Activated T-helper 1 cell treated with anti-CD3 and anti-CD28 coated beads, Interleukin-2, amount 50 U/mL, for 16 hours (primary cell): Measurements from ENCODE around the gene NDUFS6.

Source experiments
- DNase-seq, 2 donors: peaks; one replicate each; pipeline ENCODE4 v3.0.0-alpha.2; 2020; ENCODE audit warnings: low read depth in 1 of 2, low spot score in 1 of 2

The NDUFS6 gene

DNA sequence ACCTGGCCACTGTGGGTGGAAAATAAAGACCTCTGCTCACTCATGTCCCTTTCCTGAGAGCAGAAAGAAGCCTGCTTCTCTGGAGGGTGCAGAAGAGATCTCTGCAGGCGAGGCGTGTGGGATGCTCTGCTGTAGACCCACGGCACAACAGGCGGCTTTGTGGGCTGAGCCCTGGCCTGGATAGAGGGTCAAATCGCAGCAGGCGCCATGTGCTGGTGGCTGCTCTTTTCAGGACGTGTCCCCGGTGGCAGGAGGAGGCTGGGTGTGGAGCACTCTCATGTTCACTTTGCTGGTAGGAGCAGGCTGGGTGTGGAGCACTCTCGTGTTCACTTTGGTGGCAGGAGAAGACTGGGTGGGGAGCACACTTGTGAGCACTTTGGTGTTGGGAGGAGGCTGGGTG is 46.4 kb downstream of the NDUFS6 start:
- DNase-seq = no peak

DNA sequence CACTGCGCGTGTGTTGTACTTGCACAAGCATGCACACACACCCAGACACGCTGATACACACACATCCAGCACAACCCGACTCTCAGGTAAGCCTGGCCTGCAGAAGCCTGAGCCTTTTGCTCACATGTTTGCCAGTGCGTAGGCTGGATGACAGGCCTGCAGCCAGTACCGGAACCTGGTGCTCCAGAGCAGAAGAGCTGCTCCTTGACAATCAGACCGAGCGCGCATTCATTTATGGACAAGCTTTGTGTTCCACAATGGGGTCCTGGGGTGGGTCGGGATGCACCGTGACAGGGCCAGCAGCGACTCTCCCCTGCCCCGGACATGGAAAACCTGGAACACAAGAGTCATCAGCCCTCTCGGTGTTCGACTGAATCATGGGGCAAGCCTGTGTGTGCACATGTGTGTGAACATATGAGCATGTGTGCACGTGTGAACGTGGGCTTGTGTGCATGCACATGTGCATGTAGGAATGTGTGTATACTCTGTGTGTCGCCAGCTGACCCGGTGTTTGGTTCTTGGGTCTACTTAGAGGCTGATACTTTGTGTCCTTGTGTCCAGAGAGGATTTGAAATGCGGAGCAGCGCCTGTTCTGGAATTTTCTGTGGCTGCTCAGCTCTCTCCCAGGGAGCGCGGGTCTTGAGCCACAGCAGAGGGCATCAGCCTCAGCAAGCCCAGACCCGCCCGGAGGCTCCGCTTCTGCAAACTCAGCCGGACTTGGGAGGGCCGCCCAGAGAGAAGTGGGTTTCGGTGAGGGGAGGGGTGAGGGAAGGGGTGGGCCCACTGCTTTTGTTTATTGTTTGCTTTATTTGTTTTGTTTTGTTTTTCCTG is 49.3 kb downstream of the NDUFS6 start:
- no peak for DNase-seq

DNA sequence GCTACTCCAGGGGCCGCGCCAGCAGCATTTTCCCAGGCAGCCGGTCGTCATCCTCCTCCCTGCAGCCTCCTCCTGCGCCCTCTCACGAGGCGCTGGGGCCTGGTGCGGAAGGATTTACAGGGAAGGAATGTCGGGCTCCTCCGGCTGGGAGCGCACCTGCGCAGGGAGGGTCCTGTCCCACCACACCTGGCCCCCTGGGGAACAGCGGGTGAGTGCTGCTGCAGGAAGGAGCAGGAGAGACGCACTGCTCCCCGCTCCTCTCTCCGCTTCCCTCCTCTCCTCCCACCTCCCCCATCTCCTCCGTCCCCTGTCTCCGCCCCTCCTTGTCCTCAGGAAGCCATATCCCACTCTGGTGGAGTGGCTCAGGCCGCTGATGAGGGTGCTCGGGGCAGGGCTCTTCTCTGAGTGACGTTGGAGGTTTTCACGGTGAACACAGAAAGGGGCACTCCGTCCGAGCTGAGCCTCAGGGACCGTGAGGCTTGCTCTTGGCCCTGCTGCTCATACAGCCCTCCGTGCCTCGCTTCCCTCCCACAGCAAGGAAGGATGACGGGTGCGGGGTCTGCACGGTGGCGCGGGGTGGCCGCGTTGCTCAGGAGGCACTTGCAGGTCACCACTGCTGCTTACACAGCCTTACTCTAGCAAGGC is 50.2 kb downstream of the NDUFS6 start:
- no peak for DNase-seq

DNA sequence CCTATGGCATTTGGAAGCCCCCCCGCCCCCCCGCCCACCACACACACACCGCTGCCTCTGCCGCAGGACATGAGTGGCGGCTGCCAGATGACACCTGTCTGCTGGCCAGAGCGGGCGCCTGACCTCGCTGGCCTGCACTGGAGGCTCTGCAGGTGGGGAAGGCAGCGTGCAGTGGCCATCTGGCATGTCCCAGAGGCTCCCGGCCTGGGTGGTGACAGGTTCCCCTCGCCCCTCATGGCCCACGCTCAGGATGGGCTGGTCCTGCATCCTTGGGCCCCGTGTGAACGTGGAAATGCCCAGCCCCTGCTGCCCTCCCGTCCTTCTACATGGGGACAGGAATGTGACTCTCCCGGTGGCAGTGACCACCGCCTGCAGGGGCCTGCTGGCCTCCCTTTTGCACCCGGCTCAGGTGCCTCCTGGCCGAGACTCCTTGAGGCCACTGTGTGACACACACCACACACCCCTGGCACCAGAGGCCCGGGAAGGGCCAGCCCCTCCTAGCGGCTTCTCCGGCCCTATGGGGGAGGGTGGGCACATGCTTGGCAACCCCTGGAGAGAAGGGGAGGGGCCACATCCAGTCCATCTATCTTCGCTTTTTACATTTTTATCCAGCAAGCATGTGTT is 51.2 kb downstream of the NDUFS6 start:
- no peak for DNase-seq

DNA sequence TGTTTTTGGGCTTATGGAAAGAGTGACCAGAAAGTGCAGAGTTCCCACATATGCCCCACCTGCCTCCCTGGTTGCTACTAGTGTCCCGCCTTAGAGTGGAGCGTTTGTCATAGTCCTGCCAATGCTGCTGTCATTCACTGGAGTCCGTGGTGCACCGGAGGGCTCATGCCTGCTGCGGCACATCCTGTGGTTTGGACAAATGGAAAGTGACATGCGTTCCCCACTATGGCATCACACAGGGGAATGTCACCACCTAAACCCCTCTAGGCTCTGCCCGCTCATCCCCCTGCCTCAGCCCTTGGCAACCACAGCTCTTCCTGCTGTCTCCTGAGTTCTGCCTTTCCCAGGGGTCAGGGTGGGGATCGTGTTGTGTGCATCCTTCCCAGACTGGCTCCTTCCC is 52.3 kb downstream of the NDUFS6 start:
- DNase-seq = no peak

DNA sequence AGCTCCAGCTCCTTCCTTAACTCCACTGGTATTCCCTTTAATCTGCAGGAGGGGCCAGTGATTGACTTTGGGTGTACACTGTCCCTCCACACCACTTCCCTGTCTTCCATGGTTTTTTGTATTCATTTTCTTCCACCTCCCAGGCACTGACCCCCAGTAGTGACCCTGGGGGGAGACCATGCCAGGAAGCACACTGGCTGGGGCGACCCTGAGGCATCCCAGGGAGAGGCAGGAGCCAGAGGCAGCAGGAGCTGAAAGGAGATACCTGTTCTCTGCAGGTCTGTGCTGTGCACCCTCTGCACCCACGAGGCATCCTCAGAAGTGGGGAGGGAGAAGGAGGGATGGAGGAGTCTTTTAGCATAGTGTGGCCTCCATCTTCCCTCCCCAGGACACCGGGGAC is 53.9 kb downstream of the NDUFS6 start:
- DNase-seq = no peak

DNA sequence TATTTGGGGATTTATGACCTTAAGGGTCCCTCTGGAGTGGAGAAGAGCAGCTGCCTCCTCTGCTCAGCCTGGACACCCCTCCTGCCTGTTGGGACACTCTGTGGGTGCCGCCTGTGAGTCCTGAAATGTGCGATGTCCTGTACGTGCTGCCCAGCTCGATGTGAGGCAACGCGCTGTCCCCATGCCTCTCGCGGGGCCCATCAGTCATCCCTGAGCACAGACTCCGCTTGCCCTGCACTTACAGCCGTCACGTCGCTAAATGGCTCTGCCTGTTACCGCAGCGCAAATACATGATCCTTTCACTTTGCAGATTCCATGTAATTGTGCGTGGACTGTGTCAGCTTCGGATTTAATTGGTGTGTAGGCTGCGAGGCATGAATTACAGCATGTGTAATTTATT is 54.4 kb downstream of the NDUFS6 start:
- DNase-seq = no peak

DNA sequence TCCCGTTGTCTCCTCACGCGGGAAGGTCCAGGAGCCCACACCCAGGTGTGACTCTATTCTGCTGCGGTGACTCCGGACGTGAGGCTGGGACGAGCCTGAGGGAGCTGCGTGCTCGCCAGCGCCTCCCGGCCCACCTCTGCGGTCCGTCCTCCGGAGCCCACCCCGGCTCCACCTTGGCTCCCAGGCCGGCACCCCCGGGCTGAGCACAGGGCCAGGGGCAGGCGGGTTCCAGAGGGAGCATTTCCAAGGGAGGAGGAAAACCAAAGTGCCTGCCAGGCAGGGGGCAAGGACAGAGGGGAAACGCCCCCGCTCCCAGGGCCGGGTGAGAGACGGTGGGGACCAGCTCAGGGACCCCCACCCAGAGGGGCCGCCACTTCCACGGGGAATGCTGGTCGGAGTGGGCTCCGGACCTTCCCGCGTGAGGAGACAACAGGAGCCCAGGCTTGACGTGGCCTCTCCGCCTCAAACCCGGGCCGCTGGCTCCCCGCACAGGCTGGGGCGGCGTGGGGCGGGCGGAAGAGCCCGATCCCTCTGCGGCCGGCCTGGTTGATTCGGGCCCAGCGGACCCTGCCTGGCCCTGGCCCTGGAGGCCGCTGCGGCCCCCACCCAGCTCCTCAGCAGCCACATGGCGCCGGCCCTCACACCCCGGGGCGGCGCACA is 55.5 kb downstream of the NDUFS6 start:
- DNase-seq = no peak

DNA sequence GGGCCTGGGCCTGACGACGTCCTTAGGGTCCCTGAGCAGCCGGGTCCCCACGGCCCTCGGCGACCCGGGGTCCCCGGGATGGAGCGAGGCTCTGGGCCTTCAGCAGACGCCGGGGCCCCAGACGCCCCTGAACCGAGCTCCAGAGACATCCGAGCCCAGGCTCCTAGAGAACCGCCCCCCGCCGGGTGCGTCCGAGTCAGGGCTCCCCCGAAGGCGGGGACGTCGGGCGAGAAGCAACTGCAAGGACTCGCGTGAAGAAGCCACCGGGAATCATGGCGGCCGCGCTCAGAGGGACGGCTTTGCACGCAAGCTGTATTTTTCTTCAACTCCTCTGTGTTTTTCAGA is 56.0 kb downstream of the NDUFS6 start:
- DNase-seq = no peak

DNA sequence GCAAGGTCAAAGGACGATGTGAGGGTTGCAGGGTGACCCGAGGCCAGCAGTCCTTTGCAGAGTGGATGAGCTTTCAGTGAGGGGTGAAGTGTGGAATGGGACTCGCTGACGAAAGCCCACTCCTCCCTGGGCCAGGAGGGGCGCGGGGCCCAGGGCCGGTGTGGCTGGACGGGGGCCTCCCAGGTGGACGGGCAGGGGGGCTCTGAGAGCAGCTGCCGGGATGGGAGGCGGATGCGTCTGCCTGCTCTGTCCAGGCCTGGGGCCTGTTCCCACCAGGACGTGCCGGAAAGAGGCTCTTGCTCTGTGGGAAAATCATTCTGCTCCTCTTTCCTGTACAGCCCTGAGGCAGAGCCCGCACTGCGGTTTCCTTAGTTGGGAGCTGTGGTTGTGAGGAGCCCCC is 57.2 kb downstream of the NDUFS6 start:
- no peak for DNase-seq

DNA sequence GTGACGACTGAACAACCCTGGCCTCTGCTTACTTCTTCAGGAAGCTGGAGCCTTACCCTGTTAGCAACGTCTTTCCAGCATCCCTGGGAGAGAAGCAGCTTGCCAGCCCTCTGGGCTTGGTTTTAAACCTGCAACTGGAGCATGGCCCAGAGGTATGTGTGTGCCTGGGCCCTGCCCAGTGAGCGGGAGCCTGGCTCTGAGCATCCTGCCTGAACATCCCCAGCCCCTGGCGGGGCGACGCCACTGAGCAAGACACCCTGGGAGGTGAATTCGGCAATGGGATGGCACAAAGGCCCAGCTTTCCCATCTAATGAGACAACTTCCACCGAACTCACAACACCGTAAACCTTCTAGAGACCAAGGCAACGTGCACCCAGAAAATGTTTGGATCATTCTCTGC is 57.9 kb downstream of the NDUFS6 start:
- no peak for DNase-seq

DNA sequence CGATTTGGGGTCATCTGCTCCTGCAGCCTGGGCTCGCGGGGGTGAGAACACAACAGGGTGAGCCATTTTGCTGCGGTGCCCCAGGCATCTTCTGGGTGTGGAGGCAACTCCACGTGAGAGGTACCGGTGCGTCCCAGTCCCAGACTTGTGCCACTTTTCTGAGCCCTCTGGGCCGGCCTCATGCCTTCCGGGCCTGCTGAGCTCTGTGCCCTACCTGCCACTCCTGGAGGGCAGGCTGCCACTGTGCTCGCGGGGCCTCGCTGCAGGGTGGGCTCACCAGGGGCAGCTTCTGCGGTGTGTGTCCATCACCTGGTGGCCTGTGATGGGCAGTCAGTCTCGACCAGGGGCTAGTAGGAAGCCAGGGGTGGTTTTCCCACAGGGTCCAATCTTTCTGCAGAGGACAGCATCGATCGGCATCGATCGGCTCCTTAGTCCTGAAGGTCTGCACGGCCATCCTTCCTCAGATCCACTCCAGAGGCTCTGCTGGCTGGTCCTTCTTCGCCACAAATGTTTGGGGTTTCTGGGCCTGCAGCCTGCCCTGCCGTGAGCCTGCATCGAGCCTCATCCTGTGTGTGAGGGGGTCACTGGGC is 58.9 kb downstream of the NDUFS6 start:
- DNase-seq = no peak

DNA sequence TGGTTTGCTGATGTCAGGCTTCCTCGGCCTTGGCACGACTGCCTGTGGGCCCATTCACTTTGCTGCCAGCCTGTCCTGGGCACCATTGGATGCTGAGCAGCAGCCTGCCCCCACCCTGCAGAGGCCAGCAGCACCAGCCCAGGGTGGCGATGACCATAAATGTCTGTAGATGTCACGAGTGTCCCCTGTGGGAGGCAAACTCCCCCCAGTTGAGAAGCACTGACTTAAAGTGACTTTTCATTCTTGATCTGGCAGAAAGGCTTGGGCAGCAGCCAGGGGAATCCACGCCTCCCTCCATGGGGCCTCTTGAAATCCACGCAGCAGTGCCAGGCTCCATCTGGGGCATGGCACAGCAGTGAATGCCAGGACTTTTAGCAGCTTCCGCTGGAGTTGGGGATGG is 59.7 kb downstream of the NDUFS6 start:
- no peak for DNase-seq

DNA sequence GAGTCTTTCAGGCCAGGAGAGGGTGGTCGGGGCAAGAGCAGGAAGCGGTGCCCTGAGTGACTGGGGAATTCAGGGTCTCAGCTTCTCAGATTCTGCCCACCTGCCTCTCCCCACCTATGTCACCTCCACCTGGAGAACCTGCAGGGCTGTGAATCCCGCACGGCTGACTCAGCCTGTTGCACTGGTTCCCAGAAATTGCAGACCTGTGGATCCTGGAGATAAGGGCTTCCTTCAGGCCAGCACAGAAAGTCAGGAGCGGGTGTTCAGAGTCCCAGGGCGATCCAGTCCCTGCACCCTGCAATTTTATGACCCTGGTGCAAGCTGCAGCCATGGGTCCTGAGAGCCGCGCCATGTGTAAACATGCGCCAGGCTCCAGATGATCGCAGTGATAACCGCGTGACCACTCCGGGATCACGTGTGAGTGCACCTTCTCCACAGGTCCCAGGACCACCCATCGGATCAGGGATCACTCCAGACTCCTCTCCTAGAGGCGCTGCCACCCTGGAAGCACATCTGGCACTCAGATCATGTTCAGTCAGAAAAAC is 63.8 kb downstream of the NDUFS6 start:
- no peak for DNase-seq

DNA sequence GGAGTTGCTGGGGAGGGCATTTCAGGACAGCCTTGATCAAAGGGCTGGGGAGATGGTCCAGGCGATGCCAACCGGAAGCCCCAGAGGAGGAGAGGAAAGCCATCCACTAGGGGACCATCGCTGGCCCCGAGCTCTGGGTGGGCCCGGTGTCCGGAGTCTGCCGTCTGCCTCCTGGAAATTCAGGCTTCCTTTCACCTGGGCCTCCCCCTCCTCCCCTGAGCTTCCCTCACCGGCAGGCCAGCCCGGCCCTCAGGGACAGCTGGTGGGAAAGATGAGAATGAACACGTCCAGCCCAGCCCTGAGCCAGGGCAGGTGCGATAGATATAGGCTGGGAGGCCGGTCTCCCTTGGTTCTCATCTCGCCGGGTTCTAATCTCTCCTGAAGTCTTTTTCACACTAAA is 64.3 kb downstream of the NDUFS6 start:
- DNase-seq = no peak
